GM19351 (cell line): ENCODE results near the gene TIGD1.
"Not testable (repeated sequence)": the region's sequence is repeated elsewhere in the genome, so short reads cannot be mapped to it uniquely, and the experiment has no call there.

Experiments used
- ATAC-seq: cut with Tn5 transposase; IDR thresholded peaks from one replicate; pipeline ENCODE4 v1.9.1; 2021; ENCODE audit warnings: mild to moderate bottlenecking, moderate library complexity; ENCODE audit not compliant: unreplicated experiment

Gene TIGD1

DNA sequence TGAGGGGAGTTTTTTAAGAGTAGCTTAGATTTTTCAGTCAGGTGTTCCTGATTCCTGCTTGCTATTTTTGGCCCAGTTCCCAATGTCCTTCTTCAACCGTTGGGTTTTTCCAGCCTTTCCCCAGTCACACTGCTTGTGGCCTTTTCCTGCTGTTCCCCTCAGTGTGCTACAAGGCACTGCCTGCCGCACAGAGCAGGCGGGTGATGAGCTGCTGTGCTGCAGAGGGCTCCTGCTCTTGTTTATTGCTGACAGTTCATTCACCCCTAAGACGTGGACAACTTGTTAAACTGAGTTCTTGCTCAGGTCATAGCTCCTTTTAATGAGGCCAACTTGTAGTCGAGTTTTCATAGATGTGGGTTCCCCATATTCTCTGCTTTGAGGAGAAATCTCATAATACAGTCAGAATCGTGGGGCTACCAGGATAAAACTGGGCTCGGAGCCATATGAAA, 20.7 kb upstream of the TIGD1 start:
- no peak for ATAC-seq

GRCh38 chr2:232570481-232570880, 20.1 kb upstream of the TIGD1 start:
- not testable (repeated sequence) for ATAC-seq

- no peak for ATAC-seq
These were observed 19.2 kb upstream of the TIGD1 start for GRCh38 chr2:232569541-232569940.

DNA sequence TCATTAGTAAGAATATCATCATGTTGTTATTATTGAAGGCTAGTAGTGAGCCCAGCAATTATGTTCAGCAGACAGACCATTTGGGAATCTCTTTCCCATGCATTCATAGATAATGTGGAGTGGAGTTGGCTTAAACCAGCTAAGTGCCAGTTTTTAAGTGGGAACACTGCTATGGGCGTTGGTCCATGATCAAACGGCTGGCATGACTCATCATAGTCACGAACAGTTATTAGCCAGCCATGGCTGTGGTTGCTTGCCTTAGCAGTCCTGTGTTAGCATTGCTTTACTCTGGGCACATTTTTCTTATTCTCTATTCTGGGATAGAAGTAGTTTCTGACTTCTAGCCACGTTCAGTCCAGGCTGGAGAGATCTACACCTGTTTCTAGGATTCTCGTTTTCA, 17.8 kb upstream of the TIGD1 start:
- no peak for ATAC-seq

DNA sequence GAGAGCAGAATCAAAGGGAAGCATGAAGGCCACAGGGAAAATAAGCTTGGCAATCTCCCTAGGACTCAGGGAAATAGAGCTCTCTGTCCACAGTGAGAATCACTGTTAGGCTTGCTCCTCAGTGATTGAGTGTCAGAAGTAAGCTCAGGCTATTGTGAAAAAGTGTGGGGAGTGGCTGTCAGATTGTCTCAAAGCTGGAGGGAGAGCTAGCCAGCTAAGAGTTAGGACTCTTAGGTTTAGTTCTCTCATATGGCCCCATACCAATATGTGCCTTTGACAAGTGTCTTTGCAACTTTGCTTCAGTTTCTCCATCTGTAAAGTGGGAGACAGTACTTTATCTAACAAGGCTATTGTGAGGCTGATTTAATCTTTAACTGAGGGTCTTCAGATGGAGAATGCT, 17.4 kb upstream of the TIGD1 start:
- ATAC-seq, result no peak

DNA sequence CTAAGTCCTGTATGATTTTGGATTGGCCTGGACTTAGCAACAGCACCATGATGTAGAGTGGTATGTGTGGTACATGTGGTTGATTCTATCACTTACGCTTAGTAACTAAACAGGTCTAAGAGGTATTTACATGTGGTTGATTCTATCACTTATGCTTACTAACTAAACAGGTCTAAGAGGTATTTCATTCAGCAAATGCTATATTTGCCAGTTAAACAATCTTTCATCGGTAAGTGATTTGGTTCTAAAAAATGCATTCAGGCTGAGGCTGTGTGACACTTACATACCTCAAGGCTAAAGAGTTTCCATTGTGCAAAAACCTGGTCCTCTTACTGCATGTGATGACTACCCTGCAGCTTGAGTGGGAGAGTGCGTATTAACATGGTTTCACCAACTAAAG, 13.2 kb upstream of the TIGD1 start:
- ATAC-seq, result no peak

- no peak for ATAC-seq
These were observed 12.3 kb upstream of the TIGD1 start for GRCh38 chr2:232562515-232563151.

DNA sequence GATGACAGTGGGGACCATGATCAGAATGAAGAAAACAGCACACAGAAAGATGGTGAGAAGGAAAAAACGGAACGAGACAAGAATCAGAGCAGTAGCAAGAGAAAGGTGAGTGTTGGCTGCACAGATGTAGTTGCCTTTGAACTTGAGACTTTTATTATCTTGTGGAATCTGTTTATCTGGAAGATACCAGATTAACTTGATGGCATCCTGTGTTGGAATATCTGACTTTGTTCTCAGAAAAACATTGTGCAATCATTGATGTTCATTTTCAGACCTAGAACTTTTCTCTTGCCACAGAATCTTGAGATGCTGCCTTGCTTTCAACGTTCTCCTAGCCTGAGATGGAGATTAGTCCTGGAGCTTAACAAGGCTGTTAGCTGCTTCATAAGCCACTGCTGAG, 6.1 kb upstream of the TIGD1 start:
- no peak for ATAC-seq

- ATAC-seq, result no peak
These were observed 1.4 kb upstream of the TIGD1 start for GRCh38 chr2:232551776-232552175.

- no peak for ATAC-seq
These were observed 887 bp upstream of the TIGD1 start for GRCh38 chr2:232551250-232551638.

DNA sequence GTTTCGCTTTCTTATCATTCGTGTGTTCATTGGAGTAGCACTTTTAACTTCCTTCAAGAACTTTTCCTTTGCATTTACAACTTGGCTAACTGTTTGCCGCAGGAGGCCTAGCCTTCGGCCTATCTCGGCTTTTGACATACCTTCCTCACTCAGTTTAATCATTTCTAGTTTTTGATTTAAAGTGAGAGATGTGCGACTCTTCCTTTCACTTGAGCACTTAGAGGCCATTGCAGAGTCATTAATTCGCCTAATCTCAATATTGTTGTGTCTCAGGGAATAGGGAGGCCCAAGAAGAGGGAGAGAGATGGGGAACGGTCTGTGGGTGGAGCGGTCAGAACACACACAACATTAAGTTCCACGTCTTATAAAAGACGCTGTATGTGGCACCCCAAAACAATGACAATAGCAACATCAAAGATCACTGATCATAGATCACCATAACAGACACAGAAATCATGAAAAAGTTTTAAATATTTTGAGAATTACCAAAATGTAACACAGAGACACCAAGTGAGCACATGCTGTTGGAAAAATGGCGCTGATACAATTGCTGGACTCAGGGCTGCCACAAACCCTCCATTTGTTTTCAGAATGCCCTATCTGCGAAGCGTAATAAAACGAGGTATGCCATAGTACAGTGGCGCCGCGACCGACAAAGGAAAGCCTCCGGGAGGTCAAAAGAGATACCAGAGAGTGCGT, 553 bp downstream of the TIGD1 start:
- peak; percentile 35 for ATAC-seq

GRCh38 chr2:232547991-232548390, 2.4 kb downstream of the TIGD1 start:
- ATAC-seq, result no peak

- ATAC-seq, result no peak
These were observed 4.6 kb downstream of the TIGD1 start for GRCh38 chr2:232545511-232546375.

DNA sequence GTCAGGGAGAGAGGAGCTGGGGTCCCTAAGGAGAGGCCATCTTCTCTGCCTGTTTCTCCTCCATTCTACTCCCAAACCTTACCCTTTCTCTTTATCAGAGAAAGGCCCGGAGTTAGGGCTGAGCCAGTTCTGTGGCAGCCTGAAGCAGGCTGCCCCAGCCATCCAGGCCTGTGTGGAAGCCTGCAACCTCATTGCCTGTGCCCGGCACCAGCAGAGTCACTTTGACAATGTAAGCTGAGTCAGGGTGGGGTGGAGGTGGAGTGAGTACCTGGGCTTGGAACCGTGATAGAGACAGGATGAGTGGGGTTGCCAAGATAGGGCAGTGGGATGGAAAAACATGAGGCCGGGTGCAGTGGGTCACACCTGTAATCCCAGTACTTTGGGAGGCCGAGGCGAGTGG, 5.7 kb downstream of the TIGD1 start:
- ATAC-seq, result no peak

DNA sequence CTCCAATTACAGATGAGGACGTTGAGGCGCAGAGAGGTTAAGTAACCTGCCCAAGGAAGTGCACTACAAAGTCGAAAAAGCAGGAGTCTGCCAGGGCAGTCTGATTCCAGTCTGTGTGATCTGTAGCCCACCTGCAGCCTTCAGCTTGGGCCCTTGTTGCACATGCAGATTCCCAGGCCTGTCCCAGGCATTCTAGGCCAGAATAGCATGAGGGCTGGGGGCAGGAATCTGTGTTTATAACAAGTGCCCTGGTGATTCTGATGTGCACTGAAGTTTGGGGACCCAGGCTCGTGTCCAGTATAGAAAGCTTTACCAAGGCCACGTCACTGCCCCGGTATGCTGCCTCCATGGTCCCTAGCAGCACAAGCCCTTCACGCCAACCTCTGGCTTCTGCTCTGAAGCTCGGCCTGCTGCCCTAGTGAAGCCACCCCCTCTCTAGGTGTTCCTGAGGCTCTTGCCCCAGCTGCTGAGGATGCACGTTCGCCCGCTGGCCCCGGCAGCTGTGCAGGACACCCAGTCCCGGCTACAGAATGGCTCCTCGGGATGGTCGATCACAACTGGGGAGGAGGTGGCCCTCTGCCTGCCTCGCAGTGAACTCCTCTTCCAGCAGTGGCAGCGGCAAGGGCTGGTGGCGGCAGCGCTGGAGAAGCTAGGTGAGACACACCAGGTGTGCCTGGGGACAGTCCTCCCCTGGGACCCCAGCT, 6.3 kb downstream of the TIGD1 start:
- ATAC-seq, result no peak

DNA sequence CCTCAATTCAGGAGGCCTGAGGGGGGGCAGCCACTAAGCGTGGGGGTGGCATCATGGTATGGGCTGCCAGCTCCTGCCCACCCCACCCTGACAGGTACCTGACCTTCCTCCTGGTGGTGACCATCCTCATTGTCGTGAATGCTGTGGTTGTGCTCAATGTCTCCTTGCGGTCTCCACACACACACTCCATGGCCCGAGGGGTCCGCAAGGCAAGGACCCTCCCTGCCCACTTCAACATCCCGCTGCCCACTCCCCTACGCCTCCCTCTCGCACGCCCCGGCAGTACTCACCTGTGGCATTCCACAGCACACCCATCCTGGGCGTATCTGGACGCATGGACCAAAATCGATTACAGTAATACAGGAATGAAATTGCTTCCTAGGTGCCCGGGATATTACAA, 6.9 kb downstream of the TIGD1 start:
- no peak for ATAC-seq

DNA sequence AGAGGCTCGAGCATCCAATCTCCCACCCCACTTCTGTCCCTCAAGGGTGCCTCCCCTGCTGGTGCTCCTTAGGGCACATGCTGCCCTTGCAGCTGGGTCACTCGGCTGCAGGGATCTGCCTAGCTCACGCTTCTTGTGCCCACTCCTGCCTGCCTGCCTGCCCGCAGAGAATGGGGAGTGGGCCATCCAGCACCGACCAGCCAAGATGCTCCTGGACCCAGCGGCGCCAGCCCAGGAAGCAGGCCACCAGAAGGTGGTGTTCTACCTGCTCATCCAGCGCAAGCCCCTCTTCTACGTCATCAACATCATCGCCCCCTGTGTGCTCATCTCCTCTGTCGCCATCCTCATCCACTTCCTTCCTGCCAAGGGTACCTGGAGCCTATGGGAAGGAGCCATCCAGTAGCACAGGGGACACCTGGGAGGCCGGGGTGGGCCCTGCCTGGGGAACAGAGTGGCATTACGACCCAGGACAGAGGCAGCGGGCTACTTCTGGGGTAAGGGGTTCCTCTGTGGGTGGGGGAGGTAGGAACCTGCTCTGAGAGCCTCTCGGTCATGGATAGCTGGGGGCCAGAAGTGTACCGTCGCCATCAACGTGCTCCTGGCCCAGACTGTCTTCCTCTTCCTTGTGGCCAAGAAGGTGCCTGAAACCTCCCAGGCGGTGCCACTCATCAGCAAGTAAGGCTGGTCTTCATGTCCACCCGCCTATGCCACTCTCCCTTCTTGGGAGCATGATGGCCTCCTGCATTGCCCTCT, 7.5 kb downstream of the TIGD1 start:
- no peak for ATAC-seq

GRCh38 chr2:232541961-232542714, 8.2 kb downstream of the TIGD1 start:
- no peak for ATAC-seq

- no peak for ATAC-seq
These were observed 9.0 kb downstream of the TIGD1 start for GRCh38 chr2:232541195-232541960.
